HepG2 (cell line): Measurements from ENCODE around the gene SOCS1. TPM values are rescaled to one million over a fixed set of nuclear protein-coding genes. Genes with fewer than 3 reads are reported as not detected.

Experiments
- ATF1 ChIP-seq: IDR thresholded peaks from 2 replicates; pipeline ENCODE4 v1.6.1; 2016; ENCODE audit warnings: mild to moderate bottlenecking, control low read depth
- ELF4 ChIP-seq: sonication (generic); formaldehyde crosslinking; IDR thresholded peaks from 2 replicates; pipeline ENCODE4 v1.5.0; 2020; ENCODE audit warnings: missing genetic modification reagents, mild to moderate bottlenecking, moderate library complexity, borderline replicate concordance
- FOXK2 ChIP-seq: fragments of 450-650 bp; IDR thresholded peaks from 2 replicates; pipeline ENCODE4 v1.6.1; 2016
- GPN1 ChIP-seq: sonication (generic); formaldehyde crosslinking; IDR thresholded peaks from 2 replicates; pipeline ENCODE4 v1.5.1; 2020; ENCODE audit warnings: missing genetic modification reagents, borderline replicate concordance
- HINFP ChIP-seq: sonication (generic); formaldehyde crosslinking; IDR thresholded peaks from 2 replicates; pipeline ENCODE4 v1.4.0; 2020; ENCODE audit warnings: low read depth, mild to moderate bottlenecking, missing genetic modification reagents
- HNRNPL ChIP-seq: fragments of 200-400 bp; formaldehyde crosslinking; IDR thresholded peaks from 2 replicates; pipeline ENCODE4 v1.6.1; 2017; ENCODE audit warnings: mild to moderate bottlenecking, low read depth, low read length
- MAFK ChIP-seq, 2 experiments: IDR thresholded peaks in 1 of 2; conservative IDR thresholded peaks in 1 of 2; 2 replicates each; pipeline ENCODE4 v1.6.1; 2011; ENCODE audit warnings: improper control_type of control experiment in 2 of 2, low read length in 2 of 2
- MBNL3 ChIP-seq: fragments of 250-450 bp; sonication (Bioruptor Pico); conservative IDR thresholded peaks from 2 replicates; pipeline ENCODE4 v1.8.0; 2022; ENCODE audit warnings: mild to moderate bottlenecking, inconsistent platforms
- MZF1 ChIP-seq: sonication (generic); formaldehyde crosslinking; IDR thresholded peaks from 2 replicates; pipeline ENCODE4 v1.8.1; 2023; ENCODE audit warnings: mild to moderate bottlenecking, missing genetic modification reagents, borderline replicate concordance
- TOPORS ChIP-seq: sonication (generic); formaldehyde crosslinking; IDR thresholded peaks from 2 replicates; pipeline ENCODE4 v1.8.0; 2023; ENCODE audit warnings: mild to moderate bottlenecking, missing genetic modification reagents
- ZBTB21 ChIP-seq: sonication (generic); formaldehyde crosslinking; IDR thresholded peaks from 2 replicates; pipeline ENCODE4 v1.4.0; 2020; ENCODE audit warnings: missing genetic modification reagents
- ZNF256 ChIP-seq: sonication (generic); formaldehyde crosslinking; conservative IDR thresholded peaks from 2 replicates; pipeline ENCODE4 v1.4.0; 2020; ENCODE audit warnings: missing genetic modification reagents
- ZNF639 ChIP-seq: conservative IDR thresholded peaks from 2 replicates; pipeline ENCODE4 v1.6.1; 2018; ENCODE audit warnings: missing genetic modification reagents
- ZSCAN30 ChIP-seq: sonication (generic); formaldehyde crosslinking; IDR thresholded peaks from 2 replicates; pipeline ENCODE4 v1.5.0; 2020; ENCODE audit warnings: mild to moderate bottlenecking, missing genetic modification reagents
- polyA plus RNA-seq, 8 experiments: library from polyadenylated mRNA; depleted of rRNA in 3 of 8; stranded (reverse) in 7 of 8; unstranded in 1 of 8; fragments of >200 nt; fragmentation: Illumina TruSeq in 4 of 8; extraction: Trizol in 4 of 8; gene quantifications; 2 replicates each; pipeline versions ENCODE4 v1.2.1 to v1.2.3, GENCODE V29; 2011 to 2016; ENCODE audit warnings: low read depth in 4 of 8, missing spikeins in 1 of 8, mixed read lengths in 1 of 8; ENCODE audit not compliant: insufficient read depth in 1 of 8
- total RNA-seq, 5 experiments: library from RNA; depleted of rRNA; stranded (reverse); fragments of >200 nt; fragmentation: Illumina TruSeq; extraction: Trizol; gene quantifications; 2 replicates each; pipeline ENCODE4 v1.2.3, GENCODE V29; 2016; ENCODE audit warnings: low read depth in 1 of 5
- TF ChIP-seq, protein P1 (sequence below): sonication (generic); formaldehyde crosslinking; IDR thresholded peaks from 2 replicates; pipeline ENCODE4 v1.4.0; 2020; ENCODE audit warnings: mild to moderate bottlenecking, low read depth, missing genetic modification reagents
- TF ChIP-seq, protein P2 (sequence below): sonication (generic); formaldehyde crosslinking; IDR thresholded peaks from 2 replicates; pipeline ENCODE4 v1.5.0; 2020; ENCODE audit warnings: mild to moderate bottlenecking, low read depth, missing genetic modification reagents, borderline replicate concordance
- TF ChIP-seq, protein P3 (sequence below): sonication (generic); formaldehyde crosslinking; IDR thresholded peaks from 2 replicates; pipeline ENCODE4 v1.5.1; 2020; ENCODE audit warnings: mild to moderate bottlenecking, missing genetic modification reagents
- TF ChIP-seq, protein P4 (sequence below): sonication (generic); formaldehyde crosslinking; IDR thresholded peaks from 2 replicates; pipeline ENCODE4 v1.4.0; 2020; ENCODE audit warnings: missing genetic modification reagents

The SOCS1 gene
- total and polyA plus RNA-seq, 2 of the 13 experiments (the other 11 are each of a cell fraction or from before 2014, with no cell fraction given), result 5.3 to 6.3 TPM

DNA sequence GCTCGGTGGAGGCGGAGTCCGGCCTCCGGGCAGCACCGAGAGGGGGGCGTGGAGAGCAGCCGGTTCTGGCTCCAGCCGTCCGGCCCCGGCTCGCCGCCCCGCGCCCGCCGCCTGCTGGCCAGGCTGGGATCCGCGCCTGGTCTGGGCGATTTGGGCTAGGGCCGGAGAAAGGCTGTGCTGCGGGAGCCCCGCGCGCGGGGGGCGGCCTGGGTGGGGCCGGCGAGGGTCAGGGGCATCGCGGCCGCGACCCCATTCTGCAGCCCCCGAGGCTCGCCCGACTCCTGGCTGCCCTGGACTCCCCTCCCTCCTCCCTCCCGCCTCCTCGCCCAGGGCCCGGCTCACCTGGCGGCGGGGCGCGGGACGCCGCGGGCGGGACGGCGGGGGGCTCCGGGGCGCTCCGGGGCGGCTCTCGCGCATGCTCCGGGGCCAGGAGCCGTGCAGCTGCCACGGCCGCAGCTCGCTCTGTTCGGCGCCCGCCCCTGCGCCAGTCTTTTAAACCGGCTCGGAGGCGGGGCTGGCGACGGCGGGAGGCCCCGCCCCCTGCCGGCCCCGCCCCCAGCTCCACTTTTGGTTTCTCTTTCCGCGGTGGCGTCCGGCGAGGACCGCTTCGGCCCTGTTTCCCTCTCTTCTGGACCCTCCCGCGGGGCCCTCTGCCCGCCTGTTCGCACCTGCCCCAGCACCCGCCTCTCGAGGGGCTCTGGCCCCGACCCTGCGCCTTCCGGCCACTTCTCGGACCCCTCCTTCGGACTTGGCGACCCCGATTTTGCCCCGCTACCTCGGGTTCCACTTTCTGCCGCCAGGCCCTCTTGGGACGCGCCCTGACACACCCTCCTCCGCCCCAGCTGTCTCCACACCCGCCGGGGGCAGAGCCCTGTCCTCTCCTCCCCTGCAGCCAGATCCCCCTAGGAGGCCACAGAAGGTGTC lies at the start of gene SOCS1 (continued):
- TF ChIP-seq ZSCAN30 (CRISPR knock-in tag) (no peak; the same call in 1 of the 2 replicates), ZBTB21 (0 out of 2 replicates have a peak, but pooled peaks have one; percentile 25), MAFK (conservative IDR thresholded peaks at IDR 0.05 in 1 of 2, IDR thresholded peaks at IDR 0.05 in 1 of 2; ENCODE audit: low read length in 2 of 2) (no peak), TOPORS (CRISPR knock-in tag) (no peak; the same call in 1 of the 2 replicates), ZNF256 (CRISPR knock-in tag) (peak; percentile 95), ZNF639 (CRISPR knock-in tag) (peak; percentile 67; the same call in 1 of the 2 replicates), MBNL3 (CRISPR knock-in tag) (no peak), ELF4 (CRISPR knock-in tag) (peak; percentile 88; the same call in 1 of the 2 replicates), GPN1 (peak; percentile 29; the same call in 1 of the 2 replicates), ATF1 (CRISPR knock-in tag) (no peak), HNRNPL (peak; percentile 78), HINFP (CRISPR knock-in tag) (no peak), FOXK2 (peak; percentile 61), MZF1 (CRISPR knock-in tag) (no peak)
- TF ChIP-seq, protein P1, sequence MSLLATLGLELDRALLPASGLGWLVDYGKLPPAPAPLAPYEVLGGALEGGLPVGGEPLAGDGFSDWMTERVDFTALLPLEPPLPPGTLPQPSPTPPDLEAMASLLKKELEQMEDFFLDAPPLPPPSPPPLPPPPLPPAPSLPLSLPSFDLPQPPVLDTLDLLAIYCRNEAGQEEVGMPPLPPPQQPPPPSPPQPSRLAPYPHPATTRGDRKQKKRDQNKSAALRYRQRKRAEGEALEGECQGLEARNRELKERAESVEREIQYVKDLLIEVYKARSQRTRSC, result no peak
- TF ChIP-seq, protein P2, sequence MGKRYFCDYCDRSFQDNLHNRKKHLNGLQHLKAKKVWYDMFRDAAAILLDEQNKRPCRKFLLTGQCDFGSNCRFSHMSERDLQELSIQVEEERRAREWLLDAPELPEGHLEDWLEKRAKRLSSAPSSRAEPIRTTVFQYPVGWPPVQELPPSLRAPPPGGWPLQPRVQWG (CRISPR knock-in tag), result no peak
- TF ChIP-seq, protein P3, sequence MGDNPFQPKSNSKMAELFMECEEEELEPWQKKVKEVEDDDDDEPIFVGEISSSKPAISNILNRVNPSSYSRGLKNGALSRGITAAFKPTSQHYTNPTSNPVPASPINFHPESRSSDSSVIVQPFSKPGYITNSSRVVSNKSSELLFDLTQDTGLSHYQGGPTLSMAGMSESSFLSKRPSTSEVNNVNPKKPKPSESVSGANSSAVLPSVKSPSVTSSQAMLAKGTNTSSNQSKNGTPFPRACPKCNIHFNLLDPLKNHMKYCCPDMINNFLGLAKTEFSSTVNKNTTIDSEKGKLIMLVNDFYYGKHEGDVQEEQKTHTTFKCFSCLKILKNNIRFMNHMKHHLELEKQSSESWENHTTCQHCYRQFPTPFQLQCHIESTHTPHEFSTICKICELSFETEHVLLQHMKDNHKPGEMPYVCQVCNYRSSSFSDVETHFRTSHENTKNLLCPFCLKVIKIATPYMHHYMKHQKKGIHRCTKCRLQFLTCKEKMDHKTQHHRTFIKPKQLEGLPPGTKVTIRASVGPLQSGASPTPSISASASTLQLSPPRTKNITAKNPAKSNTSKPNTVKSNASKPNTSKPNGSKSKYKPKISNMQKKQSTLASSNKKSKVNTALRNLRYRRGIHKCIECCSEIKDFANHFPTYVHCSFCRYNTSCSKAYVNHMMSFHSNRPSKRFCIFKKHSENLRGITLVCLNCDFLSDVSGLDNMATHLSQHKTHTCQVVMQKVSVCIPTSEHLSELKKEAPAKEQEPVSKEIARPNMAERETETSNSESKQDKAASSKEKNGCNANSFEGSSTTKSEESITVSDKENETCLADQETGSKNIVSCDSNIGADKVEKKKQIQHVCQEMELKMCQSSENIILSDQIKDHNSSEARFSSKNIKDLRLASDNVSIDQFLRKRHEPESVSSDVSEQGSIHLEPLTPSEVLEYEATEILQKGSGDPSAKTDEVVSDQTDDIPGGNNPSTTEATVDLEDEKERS (CRISPR knock-in tag), result no peak
- TF ChIP-seq, protein P4, sequence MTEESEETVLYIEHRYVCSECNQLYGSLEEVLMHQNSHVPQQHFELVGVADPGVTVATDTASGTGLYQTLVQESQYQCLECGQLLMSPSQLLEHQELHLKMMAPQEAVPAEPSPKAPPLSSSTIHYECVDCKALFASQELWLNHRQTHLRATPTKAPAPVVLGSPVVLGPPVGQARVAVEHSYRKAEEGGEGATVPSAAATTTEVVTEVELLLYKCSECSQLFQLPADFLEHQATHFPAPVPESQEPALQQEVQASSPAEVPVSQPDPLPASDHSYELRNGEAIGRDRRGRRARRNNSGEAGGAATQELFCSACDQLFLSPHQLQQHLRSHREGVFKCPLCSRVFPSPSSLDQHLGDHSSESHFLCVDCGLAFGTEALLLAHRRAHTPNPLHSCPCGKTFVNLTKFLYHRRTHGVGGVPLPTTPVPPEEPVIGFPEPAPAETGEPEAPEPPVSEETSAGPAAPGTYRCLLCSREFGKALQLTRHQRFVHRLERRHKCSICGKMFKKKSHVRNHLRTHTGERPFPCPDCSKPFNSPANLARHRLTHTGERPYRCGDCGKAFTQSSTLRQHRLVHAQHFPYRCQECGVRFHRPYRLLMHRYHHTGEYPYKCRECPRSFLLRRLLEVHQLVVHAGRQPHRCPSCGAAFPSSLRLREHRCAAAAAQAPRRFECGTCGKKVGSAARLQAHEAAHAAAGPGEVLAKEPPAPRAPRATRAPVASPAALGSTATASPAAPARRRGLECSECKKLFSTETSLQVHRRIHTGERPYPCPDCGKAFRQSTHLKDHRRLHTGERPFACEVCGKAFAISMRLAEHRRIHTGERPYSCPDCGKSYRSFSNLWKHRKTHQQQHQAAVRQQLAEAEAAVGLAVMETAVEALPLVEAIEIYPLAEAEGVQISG (CRISPR knock-in tag), result peak; percentile 82
